Measurements from ENCODE around the gene TMEM163. TPM values are rescaled to one million over a fixed set of nuclear protein-coding genes. Genes with fewer than 3 reads are reported as not detected.

TMEM163 gene
- total RNA-seq, 2 donors from 2014 or later, result 0.24 TPM; not detected in 1

GRCh38 chr2:134693359-134694330, 25.2 kb downstream of the TMEM163 start:
- H3K36me3 ChIP-seq (ENCODE audit: control insufficient read depth, insufficient read depth, low read length), result no peaks in the 10 kb centered on the region
- no peak for TF ChIP-seq CTCF (conservative IDR thresholded peaks at IDR 0.05)
- no peak overlapping the region for H3K27ac ChIP-seq (ENCODE audit: low read depth, low read length)
- DNase-seq, result no peak
- no peaks in the 10 kb centered on the region for H3K9me3 ChIP-seq (ENCODE audit: control insufficient read depth, low read length)
- H3K27me3 Mint-ChIP-seq (ENCODE audit: insufficient read depth), result peaks cover 5% of the 10 kb centered on the region
- H3K27me3 ChIP-seq (ENCODE audit: control insufficient read depth, insufficient read depth, low read length, poor library complexity, severe bottlenecking), result no peaks in the 10 kb centered on the region
- H3K4me3 ChIP-seq (ENCODE audit: low read length), result no peak overlapping the region
- H3K4me1 Mint-ChIP-seq, result no peaks in the 10 kb centered on the region
- H3K4me1 ChIP-seq (ENCODE audit: control insufficient read depth, insufficient read depth, low read length), result no peaks in the 10 kb centered on the region
- no peaks in the 10 kb centered on the region for H3K36me3 Mint-ChIP-seq (ENCODE audit: low read depth)
- no peaks in the 10 kb centered on the region for H3K9me3 Mint-ChIP-seq
- no peak overlapping the region for H3K4me3 Mint-ChIP-seq
- no peak overlapping the region for H3K9ac ChIP-seq (ENCODE audit: extremely low read depth, low read length, poor library complexity, severe bottlenecking)
- WGBS, 2 experiments (ENCODE audit: insufficient coverage in 1 of 2, insufficient read length in 1 of 2), result 87 to 89% methylated on average over 4 to 6 of the region's 6 CpGs
- H3K27ac Mint-ChIP-seq, result no peak overlapping the region

GRCh38 chr2:134692499-134692898, 26.3 kb downstream of the TMEM163 start:
- H3K27me3 Mint-ChIP-seq (ENCODE audit: insufficient read depth), result peaks cover 5% of the 10 kb centered on the region
- peak; percentile 56 for TF ChIP-seq CTCF (conservative IDR thresholded peaks at IDR 0.05)
- no peak overlapping the region for H3K27ac Mint-ChIP-seq
- H3K36me3 Mint-ChIP-seq (ENCODE audit: low read depth), result no peaks in the 10 kb centered on the region
- Histone ChIP-seq H3K9ac (ENCODE audit: extremely low read depth, low read length, poor library complexity, severe bottlenecking) (no peak overlapping the region), H3K4me1 (ENCODE audit: control insufficient read depth, insufficient read depth, low read length) (no peaks in the 10 kb centered on the region), H3K36me3 (ENCODE audit: control insufficient read depth, insufficient read depth, low read length) (no peaks in the 10 kb centered on the region), H3K27me3 (ENCODE audit: control insufficient read depth, insufficient read depth, low read length, poor library complexity, severe bottlenecking) (no peaks in the 10 kb centered on the region), H3K9me3 (ENCODE audit: control insufficient read depth, low read length) (no peaks in the 10 kb centered on the region), H3K27ac (ENCODE audit: low read depth, low read length) (no peak overlapping the region), H3K4me3 (ENCODE audit: low read length) (no peak overlapping the region)
- WGBS, 2 experiments (ENCODE audit: insufficient coverage in 1 of 2, insufficient read length in 1 of 2), result 74% methylated on average over 5 of the region's 5 CpGs; no CpG with 5 or more reads in 1 of the 2 experiments
- H3K4me1 Mint-ChIP-seq, result no peaks in the 10 kb centered on the region
- no peak overlapping the region for H3K4me3 Mint-ChIP-seq
- H3K9me3 Mint-ChIP-seq, result no peaks in the 10 kb centered on the region
- no peak for DNase-seq

GRCh38 chr2:134690629-134691215, 28.1 kb downstream of the TMEM163 start:
- Mint-ChIP-seq H3K4me3 (no peak overlapping the region), H3K27me3 (ENCODE audit: insufficient read depth) (peaks cover 9% of the 10 kb centered on the region), H3K4me1 (no peaks in the 10 kb centered on the region), H3K27ac (no peak overlapping the region), H3K36me3 (ENCODE audit: low read depth) (no peaks in the 10 kb centered on the region), H3K9me3 (no peaks in the 10 kb centered on the region)
- no peak for TF ChIP-seq CTCF (conservative IDR thresholded peaks at IDR 0.05)
- Histone ChIP-seq H3K4me1 (ENCODE audit: control insufficient read depth, insufficient read depth, low read length) (no peaks in the 10 kb centered on the region), H3K9me3 (ENCODE audit: control insufficient read depth, low read length) (no peaks in the 10 kb centered on the region), H3K9ac (ENCODE audit: extremely low read depth, low read length, poor library complexity, severe bottlenecking) (no peak overlapping the region), H3K27ac (ENCODE audit: low read depth, low read length) (no peak overlapping the region), H3K4me3 (ENCODE audit: low read length) (no peak overlapping the region), H3K36me3 (ENCODE audit: control insufficient read depth, insufficient read depth, low read length) (no peaks in the 10 kb centered on the region), H3K27me3 (ENCODE audit: control insufficient read depth, insufficient read depth, low read length, poor library complexity, severe bottlenecking) (no peaks in the 10 kb centered on the region)
- 92 to 100% methylated on average over 4 to 6 of the region's 6 CpGs for WGBS, 2 experiments (ENCODE audit: insufficient coverage in 1 of 2, insufficient read length in 1 of 2)
- DNase-seq, result no peak
